ENCODE data around the gene ZNF483.
"Not testable (repeated sequence)": the region's sequence is repeated elsewhere in the genome, so short reads cannot be mapped to it uniquely, and the experiment has no call there.

Gene ZNF483

GRCh38 chr9:111610845-111611244, 85.9 kb downstream of the ZNF483 start:
- no peak for DNase-seq (ENCODE audit: low spot score)

GRCh38 chr9:111613436-111614040, 88.6 kb downstream of the ZNF483 start:
- no peak for DNase-seq (ENCODE audit: low spot score)

GRCh38 chr9:111615928-111616327, 90.9 kb downstream of the ZNF483 start:
- no peak for DNase-seq (ENCODE audit: low spot score)

GRCh38 chr9:111617349-111617748, 92.4 kb downstream of the ZNF483 start:
- not testable (repeated sequence) for DNase-seq (ENCODE audit: low spot score)

GRCh38 chr9:111621895-111622480, 97.0 kb downstream of the ZNF483 start:
- peak; percentile 24 for DNase-seq (ENCODE audit: low spot score)

GRCh38 chr9:111622626-111623025, 97.6 kb downstream of the ZNF483 start:
- no peak for DNase-seq (ENCODE audit: low spot score)

Data from CD4-positive, alpha-beta T cell treated with Interleukin-6 at 100 ng/mL for 8 hours (primary cell).